Measurements from ENCODE around the gene HELZ2. TPM values are rescaled to one million over a fixed set of nuclear protein-coding genes. Genes with fewer than 3 reads are reported as not detected.
A peak's percentile ranks its signal among the peaks of the same experiment; 100 is the strongest.

HELZ2 gene
- polyA plus RNA-seq, 3 donors, result 3.0 to 15.5 (median 3.3) TPM

DNA sequence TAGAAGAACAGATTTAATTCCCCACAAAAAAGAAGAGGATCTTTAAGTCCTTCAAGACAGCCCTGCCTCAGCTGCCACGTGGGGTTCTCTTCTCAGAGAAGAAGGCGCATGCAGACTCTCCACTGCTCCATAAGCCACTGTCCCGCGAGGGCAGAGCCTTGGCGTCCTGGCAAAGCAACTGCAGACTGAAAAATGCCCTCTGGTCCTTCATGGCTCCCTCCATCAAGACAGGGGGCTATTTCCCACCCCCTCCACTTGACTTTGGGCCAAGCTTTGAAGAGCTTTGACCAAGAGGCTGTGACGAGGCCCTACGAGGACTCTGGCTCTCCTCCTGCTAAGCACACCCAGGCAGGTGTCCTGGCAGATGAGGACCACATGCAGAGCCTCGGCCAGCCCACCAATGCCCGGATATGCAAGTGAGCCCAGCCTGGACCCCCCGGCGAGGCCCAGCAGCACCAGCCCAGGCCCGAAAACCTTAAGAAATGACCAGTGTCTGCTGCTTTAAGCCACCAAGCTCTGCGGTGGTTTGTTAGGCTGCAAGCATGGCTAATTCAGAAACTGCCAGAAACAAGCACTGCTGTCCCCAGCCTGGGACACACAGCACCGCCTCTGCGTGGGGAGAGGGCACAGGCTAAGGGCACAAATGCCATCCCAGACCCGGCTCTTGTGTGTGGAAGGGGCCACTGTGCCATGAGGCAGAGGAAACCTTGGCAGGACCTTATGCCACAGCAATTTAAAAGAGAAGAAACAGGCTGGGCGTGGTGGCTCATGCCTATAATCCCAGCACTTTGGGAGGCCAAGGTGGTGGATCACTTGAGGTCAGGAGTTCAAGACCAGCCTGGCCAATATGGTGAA lies 36.8 kb upstream of the HELZ2 start:
- Histone ChIP-seq H2AFZ (ENCODE audit: insufficient read depth, low read depth, low read length, poor library complexity, severe bottlenecking) (no peak overlapping the region), H3K9me3 (replicated peaks in 1 of 2; ENCODE audit: control insufficient read depth in 1 of 2, insufficient read depth in 1 of 2, low read length in 2 of 2) (no peaks in the 10 kb centered on the region), H3K9ac (ENCODE audit: insufficient read depth, low read length, poor library complexity, severe bottlenecking) (no peak overlapping the region), H3K79me2 (ENCODE audit: insufficient read depth, low read length) (peaks cover 19% of the 10 kb centered on the region), H3K36me3 (replicated peaks in 1 of 2; ENCODE audit: control insufficient read depth in 1 of 2, insufficient read depth in 2 of 2, low read length in 2 of 2) (peaks cover 3 to 14% of the 10 kb centered on the region in 2 donors), H3K4me1 (ENCODE audit: control insufficient read depth in 1 of 2, insufficient read depth in 2 of 2, low read length in 2 of 2) (peaks cover 30 to 38% of the 10 kb centered on the region in 2 donors), H3K4me2 (replicated peaks; ENCODE audit: extremely low read depth, low read length, poor library complexity, severe bottlenecking) (no peak overlapping the region), H4K20me1 (ENCODE audit: insufficient read depth, low read length) (peaks cover 7% of the 10 kb centered on the region), H3K27me3 (ENCODE audit: control insufficient read depth in 2 of 2, insufficient read depth in 2 of 2, low read length in 2 of 2) (no peaks in the 10 kb centered on the region), H3K27ac (ENCODE audit: low read depth in 1 of 2, low read length in 2 of 2) (no peak overlapping the region), H3K4me3 (replicated peaks in 1 of 3; ENCODE audit: low read depth in 2 of 3, low read length in 3 of 3) (no peak overlapping the region)
- Mint-ChIP-seq H3K27me3 (ENCODE audit: low read depth in 3 of 3) (peaks cover 1 to 4% (median 3%) of the 10 kb centered on the region in 3 donors), H3K4me3 (no peak overlapping the region), H3K27ac (peak overlapping the region in 3 of 7 donors; percentile 23 to 96 (median 35)), H3K36me3 (peaks cover 22 to 37% of the 10 kb centered on the region in 2 donors), H3K4me1 (peaks cover 46% of the 10 kb centered on the region), H3K9me3 (peaks cover 4 to 11% (median 7%) of the 10 kb centered on the region in 7 donors)
- WGBS (ENCODE audit: insufficient coverage), result 88% methylated on average over 16 of the region's 17 CpGs
- no peak for DNase-seq
- TF ChIP-seq, protein P1, sequence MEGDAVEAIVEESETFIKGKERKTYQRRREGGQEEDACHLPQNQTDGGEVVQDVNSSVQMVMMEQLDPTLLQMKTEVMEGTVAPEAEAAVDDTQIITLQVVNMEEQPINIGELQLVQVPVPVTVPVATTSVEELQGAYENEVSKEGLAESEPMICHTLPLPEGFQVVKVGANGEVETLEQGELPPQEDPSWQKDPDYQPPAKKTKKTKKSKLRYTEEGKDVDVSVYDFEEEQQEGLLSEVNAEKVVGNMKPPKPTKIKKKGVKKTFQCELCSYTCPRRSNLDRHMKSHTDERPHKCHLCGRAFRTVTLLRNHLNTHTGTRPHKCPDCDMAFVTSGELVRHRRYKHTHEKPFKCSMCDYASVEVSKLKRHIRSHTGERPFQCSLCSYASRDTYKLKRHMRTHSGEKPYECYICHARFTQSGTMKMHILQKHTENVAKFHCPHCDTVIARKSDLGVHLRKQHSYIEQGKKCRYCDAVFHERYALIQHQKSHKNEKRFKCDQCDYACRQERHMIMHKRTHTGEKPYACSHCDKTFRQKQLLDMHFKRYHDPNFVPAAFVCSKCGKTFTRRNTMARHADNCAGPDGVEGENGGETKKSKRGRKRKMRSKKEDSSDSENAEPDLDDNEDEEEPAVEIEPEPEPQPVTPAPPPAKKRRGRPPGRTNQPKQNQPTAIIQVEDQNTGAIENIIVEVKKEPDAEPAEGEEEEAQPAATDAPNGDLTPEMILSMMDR (IDR thresholded peaks at IDR 0.05), result no peak
- intact Hi-C loops (cut with micrococcal nuclease), result loop anchor here in 1 of 2 donors (5.0 kb wide), 1 partner anchor 34 kb away; no protein-coding TSS in a partner anchor

GRCh38 chr20:63606686-63607085 lies 32.6 kb upstream of the HELZ2 start:
- H3K4me1 Mint-ChIP-seq, result peaks cover 28% of the 10 kb centered on the region
- intact Hi-C loops (cut with micrococcal nuclease), result no loop called here
- peak overlapping the region in 5 of 7 donors; percentile 6 to 88 (median 60) for H3K27ac Mint-ChIP-seq
- peaks cover 13% of the 10 kb centered on the region for H4K20me1 ChIP-seq (ENCODE audit: insufficient read depth, low read length)
- no peaks in the 10 kb centered on the region for H3K9me3 ChIP-seq (replicated peaks in 1 of 2; ENCODE audit: control insufficient read depth in 1 of 2, insufficient read depth in 1 of 2, low read length in 2 of 2)
- peaks cover 16 to 26% of the 10 kb centered on the region in 2 donors for H3K36me3 ChIP-seq (replicated peaks in 1 of 2; ENCODE audit: control insufficient read depth in 1 of 2, insufficient read depth in 2 of 2, low read length in 2 of 2)
- H3K4me2 ChIP-seq (replicated peaks; ENCODE audit: extremely low read depth, low read length, poor library complexity, severe bottlenecking), result no peak overlapping the region
- peaks cover 16% of the 10 kb centered on the region for H3K79me2 ChIP-seq (ENCODE audit: insufficient read depth, low read length)
- H3K4me3 ChIP-seq (replicated peaks in 1 of 3; ENCODE audit: low read depth in 2 of 3, low read length in 3 of 3), result no peak overlapping the region
- H3K9me3 Mint-ChIP-seq, result peaks cover 0 to 7% (median 2%) of the 10 kb centered on the region in 7 donors
- no peak overlapping the region for H2AFZ ChIP-seq (ENCODE audit: insufficient read depth, low read depth, low read length, poor library complexity, severe bottlenecking)
- H3K9ac ChIP-seq (ENCODE audit: insufficient read depth, low read length, poor library complexity, severe bottlenecking), result no peak overlapping the region
- no peak for DNase-seq
- H3K36me3 Mint-ChIP-seq, result peaks cover 29 to 56% of the 10 kb centered on the region in 2 donors
- TF ChIP-seq, protein P1 (IDR thresholded peaks at IDR 0.05), result no peak
- no peaks in the 10 kb centered on the region for H3K27me3 ChIP-seq (ENCODE audit: control insufficient read depth in 2 of 2, insufficient read depth in 2 of 2, low read length in 2 of 2)
- H3K27me3 Mint-ChIP-seq (ENCODE audit: low read depth in 3 of 3), result peaks cover 1 to 5% (median 3%) of the 10 kb centered on the region in 3 donors
- no peak overlapping the region for H3K27ac ChIP-seq (ENCODE audit: low read depth in 1 of 2, low read length in 2 of 2)
- H3K4me1 ChIP-seq (ENCODE audit: control insufficient read depth in 1 of 2, insufficient read depth in 2 of 2, low read length in 2 of 2), result peaks cover 8 to 15% of the 10 kb centered on the region in 2 donors
- WGBS (ENCODE audit: insufficient coverage), result 10% methylated on average over 2 of the region's 9 CpGs
- peak overlapping the region; percentile 48 to 53 for H3K4me3 Mint-ChIP-seq

All from CD14-positive monocyte (primary cell).